ENCODE data around the gene MYH9.
"Not testable (repeated sequence)": the region's sequence is repeated elsewhere in the genome, so short reads cannot be mapped to it uniquely, and the experiment has no call there.

MYH9 gene

GRCh38 chr22:36413022-36413775 is 25.4 kb upstream of the MYH9 start:
- no peak for DNase-seq (ENCODE audit: low read depth, low spot score)

GRCh38 chr22:36411589-36412258 is 24.0 kb upstream of the MYH9 start:
- DNase-seq (ENCODE audit: low read depth, low spot score) = no peak

GRCh38 chr22:36409911-36410756 is 22.4 kb upstream of the MYH9 start:
- DNase-seq (ENCODE audit: low read depth, low spot score) = peak; percentile 99

GRCh38 chr22:36409554-36409910 is 21.8 kb upstream of the MYH9 start:
- not testable (repeated sequence) for DNase-seq (ENCODE audit: low read depth, low spot score)

- DNase-seq (ENCODE audit: low read depth, low spot score) = no peak
These were observed 21.3 kb upstream of the MYH9 start for GRCh38 chr22:36409056-36409455.

GRCh38 chr22:36406721-36407120 is 19.0 kb upstream of the MYH9 start:
- DNase-seq (ENCODE audit: low read depth, low spot score) = no peak

GRCh38 chr22:36405671-36406538 is 18.1 kb upstream of the MYH9 start:
- no peak for DNase-seq (ENCODE audit: low read depth, low spot score)

GRCh38 chr22:36405221-36405661 is 17.5 kb upstream of the MYH9 start:
- DNase-seq (ENCODE audit: low read depth, low spot score) = no peak

GRCh38 chr22:36404446-36404845 is 16.7 kb upstream of the MYH9 start:
- DNase-seq (ENCODE audit: low read depth, low spot score) = no peak

- DNase-seq (ENCODE audit: low read depth, low spot score) = no peak
These were observed 11.7 kb upstream of the MYH9 start for GRCh38 chr22:36399472-36399778.

GRCh38 chr22:36398601-36399471 is 11.1 kb upstream of the MYH9 start:
- no peak for DNase-seq (ENCODE audit: low read depth, low spot score)

GRCh38 chr22:36397131-36398093 is 9.6 kb upstream of the MYH9 start:
- no peak for DNase-seq (ENCODE audit: low read depth, low spot score)

GRCh38 chr22:36395915-36396314 is 8.1 kb upstream of the MYH9 start:
- no peak for DNase-seq (ENCODE audit: low read depth, low spot score)

GRCh38 chr22:36395055-36395849 is 7.5 kb upstream of the MYH9 start:
- DNase-seq (ENCODE audit: low read depth, low spot score) = no peak

- DNase-seq (ENCODE audit: low read depth, low spot score) = no peak
These were observed 3.9 kb upstream of the MYH9 start for GRCh38 chr22:36391638-36392037.

GRCh38 chr22:36389122-36389521 is 1.4 kb upstream of the MYH9 start:
- DNase-seq (ENCODE audit: low read depth, low spot score) = not testable (repeated sequence)

GRCh38 chr22:36387709-36387958 is 133 bp downstream of the MYH9 start:
- no peak for DNase-seq (ENCODE audit: low read depth, low spot score)

- no peak for DNase-seq (ENCODE audit: low read depth, low spot score)
These were observed 663 bp downstream of the MYH9 start for GRCh38 chr22:36386900-36387708.
